NK-92 (cell line): ENCODE measurements around the gene LAMP1.
"Not testable (repeated sequence)": the region's sequence is repeated elsewhere in the genome, so short reads cannot be mapped to it uniquely, and the experiment has no call there.

Experiments
- DNase-seq: peaks from one replicate; lab custom pipeline; 2025; ENCODE audit not compliant: unreplicated experiment; lab: John Stamatoyannopoulos, UW

LAMP1 gene

GRCh38 chr13:113296823-113297369 is at the start of gene LAMP1:
LAMP1 (plus strand) TSS chr13:113297239; CDS start chr13:113297435, 196 bp downstream.
- DNase-seq, result peak; percentile 89

DNA sequence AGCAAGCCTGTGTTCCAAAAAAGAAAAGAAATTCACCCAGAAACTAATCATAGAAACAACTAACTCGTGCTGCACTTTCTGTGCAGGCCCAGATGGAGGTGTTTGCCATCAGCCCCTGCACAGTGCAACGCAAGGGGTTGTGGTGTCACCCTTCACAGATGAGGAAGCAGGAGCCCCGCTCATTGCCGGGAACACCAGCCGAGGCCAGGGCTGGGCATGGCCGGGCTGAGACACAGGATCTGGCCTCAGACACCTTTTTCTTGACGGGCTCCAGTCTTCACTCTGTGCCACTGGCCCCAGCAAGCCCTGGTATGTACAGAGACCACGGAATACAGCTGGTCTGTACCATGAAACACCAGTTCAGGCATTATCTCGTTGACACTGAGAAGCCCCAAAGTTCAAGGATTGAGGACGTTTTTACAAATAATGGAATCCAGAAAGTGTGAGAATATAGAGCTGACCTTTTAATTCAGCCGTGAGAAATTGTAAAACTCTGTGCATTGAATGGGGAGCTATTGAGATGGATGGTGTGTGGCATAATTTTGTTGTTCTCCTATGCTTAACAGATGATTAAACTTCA is 44.4 kb upstream of the LAMP1 start:
- no peak for DNase-seq

GRCh38 chr13:113257908-113258307 is 39.1 kb upstream of the LAMP1 start:
- not testable (repeated sequence) for DNase-seq

DNA sequence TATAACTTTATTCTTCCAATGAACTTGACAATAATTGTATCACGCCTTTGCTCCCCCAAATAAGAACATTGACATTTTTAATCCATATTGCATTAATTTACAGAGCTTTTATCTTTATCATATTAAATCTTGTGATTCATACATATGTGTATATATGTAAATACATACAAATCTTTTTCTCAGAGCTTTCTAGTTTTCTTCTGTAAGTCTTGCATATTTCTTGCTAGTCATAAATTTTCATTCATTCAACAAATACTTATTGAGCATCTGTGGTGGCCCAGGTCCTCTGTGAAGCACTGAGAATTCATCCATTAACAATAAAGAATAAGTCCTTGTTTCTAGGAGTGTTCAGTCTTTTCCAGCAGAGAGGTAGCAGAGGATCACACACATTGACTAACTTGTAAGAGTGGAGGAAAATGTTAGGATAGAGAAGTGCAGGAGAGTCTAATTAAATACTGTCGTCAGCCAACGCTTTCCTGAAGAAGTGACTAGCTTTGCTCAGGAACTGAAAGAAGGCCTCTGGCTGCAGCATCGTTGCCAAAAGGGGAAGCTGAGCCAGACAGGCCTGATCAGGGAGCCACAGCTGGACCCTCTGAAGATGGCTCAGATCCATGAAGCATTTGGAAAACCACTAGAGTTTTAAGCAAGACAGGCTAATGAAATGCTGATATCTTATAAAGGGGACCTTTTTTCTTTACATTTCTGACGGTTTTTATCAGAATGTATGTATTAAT is 38.6 kb upstream of the LAMP1 start:
- no peak for DNase-seq

- DNase-seq, result no peak
These were observed 36.0 kb upstream of the LAMP1 start for GRCh38 chr13:113260996-113261395.

DNA sequence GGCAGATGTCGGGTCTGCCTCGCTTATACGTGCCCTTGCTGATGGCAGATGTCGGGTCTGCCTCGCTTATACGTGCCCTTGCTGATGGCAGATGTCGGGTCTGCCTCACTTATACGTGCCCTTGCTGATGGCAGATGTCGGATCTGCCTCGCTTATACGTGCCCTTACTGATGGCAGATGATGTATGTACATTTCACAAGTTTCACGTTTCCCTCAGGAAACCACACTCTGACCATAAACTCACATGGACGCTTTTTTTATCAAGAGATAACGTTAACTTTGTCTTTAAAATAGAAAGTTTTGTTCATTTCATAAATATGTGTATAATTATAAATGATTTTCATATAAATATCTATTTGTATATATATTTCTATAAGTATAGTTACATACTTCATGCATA is 34.0 kb upstream of the LAMP1 start:
- DNase-seq, result not testable (repeated sequence)

DNA sequence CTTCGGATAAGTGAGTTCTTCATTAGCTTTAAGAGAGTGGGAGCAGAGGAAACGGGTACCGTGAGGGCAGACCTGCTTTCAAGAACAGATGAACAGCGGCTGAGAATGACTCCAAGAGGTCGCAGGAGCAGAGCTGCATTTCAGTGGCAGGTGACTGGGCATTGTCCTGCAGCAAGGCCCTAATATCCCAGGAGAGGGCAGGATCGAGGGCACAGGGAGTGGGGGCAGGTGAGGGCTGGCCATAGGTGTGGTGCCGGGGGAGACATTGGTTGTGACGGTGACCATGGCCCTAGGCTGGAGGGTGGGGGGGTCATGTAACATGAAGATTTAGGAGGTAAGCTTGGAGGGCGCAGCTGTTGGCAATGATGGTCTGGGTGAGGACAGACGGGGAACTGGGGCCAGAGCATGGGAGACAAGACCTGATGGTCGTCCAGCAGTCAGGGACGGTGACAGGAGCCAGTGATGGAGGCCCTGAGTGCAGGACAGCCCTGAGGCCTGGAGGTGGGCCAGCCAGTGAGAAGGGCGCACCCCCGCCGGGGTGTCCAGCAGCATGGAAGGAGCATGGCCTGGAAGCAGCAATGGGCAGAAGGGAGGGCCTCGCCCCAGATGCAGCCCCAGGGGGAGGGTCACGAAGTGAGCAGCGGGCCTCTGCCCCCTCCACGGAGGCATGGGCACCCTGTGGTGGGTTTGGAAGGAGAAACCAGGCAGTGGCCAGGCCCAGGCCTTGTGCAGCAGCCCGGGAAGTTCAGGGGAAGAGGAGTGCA is 29.2 kb upstream of the LAMP1 start:
- DNase-seq, result no peak

GRCh38 chr13:113272031-113272430 is 25.0 kb upstream of the LAMP1 start:
- DNase-seq, result no peak

GRCh38 chr13:113272701-113273181 is 24.3 kb upstream of the LAMP1 start:
- DNase-seq, result no peak

DNA sequence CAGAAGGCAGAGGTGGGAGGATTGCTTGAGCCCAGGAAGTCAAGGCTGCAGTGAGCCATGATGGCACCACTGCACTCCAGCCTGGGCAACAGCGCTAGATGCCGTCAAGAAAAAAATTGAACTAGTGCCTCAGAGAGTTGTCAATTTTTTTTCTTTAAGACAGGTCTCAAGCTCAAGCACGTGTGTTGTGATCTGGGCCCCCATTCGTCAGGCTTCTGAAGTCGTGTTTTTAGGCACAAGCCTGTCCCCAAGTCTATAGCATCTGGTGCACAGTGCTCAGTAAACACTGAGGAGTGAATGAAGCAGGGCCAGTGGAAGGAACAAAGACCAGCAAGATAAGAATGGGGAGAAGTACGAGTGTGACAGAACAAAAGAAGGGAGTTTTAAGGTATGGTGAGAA is 23.7 kb upstream of the LAMP1 start:
- DNase-seq, result no peak

DNA sequence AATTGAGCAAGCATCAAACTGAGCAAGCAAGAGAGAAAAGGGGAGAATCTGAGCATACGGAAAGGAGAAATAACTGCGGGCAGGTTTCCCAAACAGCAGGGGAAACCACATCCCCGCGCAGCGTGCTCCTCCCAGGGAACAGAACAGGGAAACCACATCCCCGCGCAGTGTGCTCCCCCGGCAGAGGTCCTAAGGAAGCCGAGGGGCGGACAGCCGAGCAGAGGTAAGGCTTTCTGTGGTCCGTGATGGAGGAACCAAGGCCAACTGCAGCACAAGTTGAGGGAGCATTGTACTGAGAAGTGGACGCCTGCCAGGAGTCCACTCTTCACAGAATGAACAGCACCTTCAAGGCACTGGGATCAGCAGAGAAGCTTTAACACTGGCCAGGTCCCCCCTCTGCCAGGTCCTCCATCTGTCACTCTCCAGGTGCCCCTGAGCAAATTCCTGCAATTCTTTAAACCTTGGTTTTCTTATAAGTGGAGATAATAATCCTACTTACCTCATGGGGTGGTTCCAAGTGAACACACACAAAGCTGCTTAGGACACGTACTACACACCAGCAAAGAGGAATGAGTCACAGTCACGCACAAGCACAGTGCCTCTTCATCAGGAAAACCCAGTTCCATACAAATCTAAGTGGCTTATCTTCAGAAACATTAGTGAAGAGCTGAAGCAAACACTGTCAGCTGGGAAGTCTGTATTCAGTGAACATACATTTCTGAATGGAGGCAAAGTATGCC is 23.0 kb upstream of the LAMP1 start:
- DNase-seq, result no peak

DNA sequence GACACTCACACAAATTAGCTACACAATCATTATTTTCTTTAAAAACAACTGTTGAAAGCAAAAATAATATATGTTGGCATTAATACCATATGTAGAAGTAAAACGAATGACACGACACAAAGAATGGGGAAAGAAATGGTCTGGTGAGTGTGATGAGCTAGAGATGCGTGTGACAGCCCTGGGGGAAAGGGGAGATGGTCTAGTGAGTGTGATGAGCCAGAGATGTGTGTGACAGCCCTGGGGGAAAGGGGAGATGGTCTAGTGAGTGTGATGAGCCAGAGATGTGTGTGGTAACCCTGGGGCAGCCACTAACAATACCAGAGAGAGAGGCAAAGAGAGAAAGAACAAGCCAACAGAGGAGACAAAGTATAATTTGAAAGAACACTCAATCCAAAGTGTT is 22.3 kb upstream of the LAMP1 start:
- DNase-seq, result no peak

- no peak for DNase-seq
These were observed 21.7 kb upstream of the LAMP1 start for GRCh38 chr13:113275387-113275786.

- no peak for DNase-seq
These were observed 16.9 kb upstream of the LAMP1 start for GRCh38 chr13:113280126-113280525.

GRCh38 chr13:113283904-113284303 is 13.1 kb upstream of the LAMP1 start:
- no peak for DNase-seq

GRCh38 chr13:113288880-113289279 is 8.2 kb upstream of the LAMP1 start:
- no peak for DNase-seq

- DNase-seq, result no peak
These were observed 5.9 kb upstream of the LAMP1 start for GRCh38 chr13:113291129-113291528.

- DNase-seq, result no peak
These were observed 4.8 kb upstream of the LAMP1 start for GRCh38 chr13:113292021-113292862.

DNA sequence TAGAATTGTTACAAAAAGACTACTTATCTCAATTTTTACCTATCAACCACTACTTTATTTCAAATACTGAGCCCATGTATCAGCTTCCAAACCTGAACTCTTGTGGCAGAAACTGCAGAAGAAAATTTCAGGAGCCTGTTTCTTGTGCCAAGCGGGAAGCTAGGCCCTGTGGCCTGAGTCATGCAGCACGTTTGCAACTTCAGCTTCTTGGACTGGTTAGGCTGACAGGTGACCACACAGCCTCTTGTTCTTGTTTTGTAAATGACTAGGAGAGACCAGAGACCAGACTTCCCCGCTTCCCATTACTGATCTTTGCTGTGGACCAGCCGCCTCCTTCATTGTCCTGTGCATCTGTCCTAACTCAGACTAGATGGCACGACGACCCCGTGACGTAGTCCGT is 3.4 kb upstream of the LAMP1 start:
- no peak for DNase-seq

- no peak for DNase-seq
These were observed 1.3 kb upstream of the LAMP1 start for GRCh38 chr13:113295776-113296175.
